HG03159 (cell line): ENCODE results near the gene SYNJ1.
"Not testable (repeated sequence)": the region's sequence is repeated elsewhere in the genome, so short reads cannot be mapped to it uniquely, and the experiment has no call there.

Source experiments
- ATAC-seq: cut with Tn5 transposase; IDR thresholded peaks from one replicate; pipeline ENCODE4 v1.9.1; 2021; ENCODE audit warnings: mild to moderate bottlenecking, moderate library complexity; ENCODE audit not compliant: unreplicated experiment

The SYNJ1 gene

GRCh38 chr21:32626621-32627196, 101.1 kb downstream of the SYNJ1 start:
- ATAC-seq = no peak

DNA sequence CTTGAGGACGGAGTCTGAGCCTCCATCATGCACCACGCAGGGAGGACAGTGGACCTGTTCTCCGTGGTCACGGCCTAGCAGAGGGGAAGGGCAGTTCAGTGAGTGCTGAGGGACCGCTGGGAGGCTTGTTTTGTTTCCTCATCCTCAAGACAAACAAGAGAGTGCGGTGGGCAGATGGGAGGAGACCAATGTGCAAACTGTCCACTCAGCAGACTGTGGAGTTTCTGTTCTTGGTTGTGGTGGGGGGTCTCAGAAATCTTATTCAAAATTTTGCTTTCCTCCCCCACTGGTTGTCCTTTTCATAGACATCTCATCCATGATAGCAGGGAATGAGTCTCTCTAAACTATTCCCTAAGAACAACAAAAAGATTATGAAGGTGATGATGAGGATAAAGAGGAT, 109.6 kb downstream of the SYNJ1 start:
- not testable (repeated sequence) for ATAC-seq

DNA sequence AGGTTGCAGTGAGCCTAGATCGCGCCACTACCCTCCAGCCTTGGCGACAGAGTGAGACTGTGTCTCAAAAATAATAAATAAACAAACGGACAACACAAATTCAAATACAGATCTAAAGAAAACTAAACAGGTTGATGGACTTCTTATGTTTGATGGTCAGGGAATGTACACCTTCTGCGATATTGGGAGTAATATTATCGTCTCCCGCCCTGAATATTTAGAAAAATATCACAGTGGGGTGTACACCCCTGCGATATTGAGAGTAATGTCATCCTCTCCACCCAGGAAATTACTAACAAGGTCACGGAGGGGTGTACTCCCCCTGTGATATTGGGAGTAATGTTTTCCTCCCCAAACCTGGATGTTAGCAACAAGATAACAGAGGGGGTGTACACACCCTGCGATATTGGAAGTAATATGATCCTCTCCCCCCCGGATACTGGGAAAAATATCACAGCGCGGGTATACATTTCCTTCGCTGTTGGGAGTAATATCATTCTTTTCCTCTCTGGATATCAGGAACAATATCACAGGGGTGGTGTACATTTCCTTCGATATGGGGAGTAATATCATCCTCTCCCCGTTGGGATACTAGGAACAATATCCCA, 114.3 kb downstream of the SYNJ1 start:
- no peak for ATAC-seq

GRCh38 chr21:32612999-32613337, 114.8 kb downstream of the SYNJ1 start:
- no peak for ATAC-seq

GRCh38 chr21:32612075-32612998, 115.5 kb downstream of the SYNJ1 start, which contains the start of gene CFAP298:
Gene CFAP298, minus strand, starts transcription at chr21:32612377. Its CDS starts 134 bp downstream, at chr21:32612243.
- ATAC-seq = peak; percentile 92

GRCh38 chr21:32611471-32611997, 116.3 kb downstream of the SYNJ1 start:
- ATAC-seq = peak; percentile 23

DNA sequence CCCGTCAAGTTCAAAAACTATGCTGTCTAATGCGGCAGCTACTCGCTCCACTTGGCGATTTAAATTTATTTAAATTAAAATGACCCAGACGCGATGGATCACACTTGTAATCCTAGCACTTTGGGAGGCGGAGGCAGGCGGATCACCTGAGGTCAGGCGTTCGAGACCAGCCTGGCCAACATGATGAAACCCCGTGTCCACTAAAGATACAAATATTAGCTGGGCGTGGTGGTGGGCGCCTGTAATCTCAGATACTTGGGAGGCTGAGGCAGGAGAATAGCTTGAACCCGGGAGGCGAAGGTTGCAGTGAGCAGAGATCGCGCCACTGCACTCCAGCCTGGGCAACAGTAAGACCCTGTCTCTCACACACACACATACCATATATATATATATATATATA, 116.9 kb downstream of the SYNJ1 start:
- ATAC-seq = not testable (repeated sequence)

DNA sequence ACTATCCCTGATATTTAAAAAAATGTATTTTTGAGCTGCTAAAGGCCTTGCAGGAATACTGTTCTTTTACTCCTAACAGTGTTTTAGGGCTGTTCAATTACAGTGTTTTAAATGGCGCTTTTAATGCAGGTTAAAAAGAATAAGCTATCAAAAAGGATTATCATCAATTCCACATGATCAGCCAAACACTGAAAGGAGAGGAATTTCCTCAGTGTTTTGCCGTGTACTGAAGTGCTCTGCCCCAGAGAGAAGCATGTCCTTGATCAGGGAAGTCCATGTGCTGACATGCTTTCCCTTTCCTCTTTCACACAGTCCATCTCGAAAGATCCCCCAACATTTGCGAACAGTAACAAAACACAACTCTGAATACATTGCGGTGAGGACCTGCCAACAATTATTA, 119.0 kb downstream of the SYNJ1 start:
- no peak for ATAC-seq

- no peak for ATAC-seq
These were observed 122.3 kb downstream of the SYNJ1 start for GRCh38 chr21:32605469-32605868.

DNA sequence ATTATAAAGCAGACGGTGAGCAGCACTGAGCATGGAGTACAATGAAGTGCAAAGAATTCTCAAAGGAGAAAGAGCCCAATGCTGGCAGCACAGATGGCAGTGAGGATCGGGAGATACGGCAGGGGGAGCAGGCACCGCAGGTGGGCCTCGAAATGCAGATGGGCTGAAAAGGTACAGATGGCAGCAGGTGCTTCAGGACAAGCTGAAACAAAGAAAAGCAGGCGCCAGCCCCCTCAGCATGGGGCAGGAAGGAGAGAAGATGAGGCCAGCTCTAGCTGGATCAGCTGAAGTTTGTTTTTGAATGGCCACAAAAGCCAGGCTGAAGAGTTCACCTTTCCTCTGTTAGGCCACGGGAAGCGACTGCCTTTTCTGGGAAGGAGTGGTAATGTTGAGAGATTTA, 123.3 kb downstream of the SYNJ1 start:
- ATAC-seq = no peak

- no peak for ATAC-seq
These were observed 124.7 kb downstream of the SYNJ1 start for GRCh38 chr21:32603131-32603530.

- no peak for ATAC-seq
These were observed 125.7 kb downstream of the SYNJ1 start for GRCh38 chr21:32602099-32602498.

GRCh38 chr21:32599526-32599925, 128.3 kb downstream of the SYNJ1 start:
- ATAC-seq = no peak

GRCh38 chr21:32599091-32599490, 128.7 kb downstream of the SYNJ1 start:
- ATAC-seq = no peak

GRCh38 chr21:32597205-32597604, 130.6 kb downstream of the SYNJ1 start:
- no peak for ATAC-seq

DNA sequence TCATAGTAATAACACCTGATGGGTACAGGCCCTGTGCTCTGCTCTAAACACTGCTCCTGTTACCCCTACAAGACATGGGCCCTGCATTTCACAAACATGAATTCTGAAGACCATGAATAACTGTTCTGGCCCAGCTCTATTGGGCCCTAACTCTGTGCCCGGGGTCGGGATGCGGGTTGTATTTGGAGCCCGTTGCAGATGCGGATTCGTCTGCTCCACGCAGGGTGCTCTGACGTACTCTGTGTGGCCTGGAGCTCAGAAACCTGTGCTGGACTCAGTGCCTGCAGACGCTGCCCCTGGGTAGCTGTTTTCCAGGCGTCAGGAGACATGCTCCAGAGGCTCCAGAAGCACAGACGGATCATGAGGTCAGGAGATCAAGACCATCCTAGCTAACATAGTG, 132.4 kb downstream of the SYNJ1 start:
- no peak for ATAC-seq

DNA sequence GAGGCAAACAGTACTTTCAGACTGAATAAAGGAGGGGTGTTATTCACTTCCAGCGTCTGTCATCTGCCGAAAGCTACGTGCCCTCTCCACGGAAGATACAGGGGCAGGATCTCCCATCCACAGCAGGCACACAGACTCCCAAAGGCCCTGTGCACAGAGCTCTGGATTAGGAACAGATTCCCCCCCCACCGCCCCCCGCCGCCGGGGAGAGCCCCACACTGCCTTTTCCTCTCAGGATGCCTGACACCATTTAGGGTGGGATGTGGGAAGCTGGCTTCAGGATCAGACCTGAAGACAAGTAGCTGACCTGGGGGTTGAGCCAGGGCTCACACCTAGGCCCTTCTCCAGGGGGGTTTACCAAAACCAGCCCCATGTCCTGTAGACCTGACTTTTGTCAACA, 134.1 kb downstream of the SYNJ1 start:
- no peak for ATAC-seq

DNA sequence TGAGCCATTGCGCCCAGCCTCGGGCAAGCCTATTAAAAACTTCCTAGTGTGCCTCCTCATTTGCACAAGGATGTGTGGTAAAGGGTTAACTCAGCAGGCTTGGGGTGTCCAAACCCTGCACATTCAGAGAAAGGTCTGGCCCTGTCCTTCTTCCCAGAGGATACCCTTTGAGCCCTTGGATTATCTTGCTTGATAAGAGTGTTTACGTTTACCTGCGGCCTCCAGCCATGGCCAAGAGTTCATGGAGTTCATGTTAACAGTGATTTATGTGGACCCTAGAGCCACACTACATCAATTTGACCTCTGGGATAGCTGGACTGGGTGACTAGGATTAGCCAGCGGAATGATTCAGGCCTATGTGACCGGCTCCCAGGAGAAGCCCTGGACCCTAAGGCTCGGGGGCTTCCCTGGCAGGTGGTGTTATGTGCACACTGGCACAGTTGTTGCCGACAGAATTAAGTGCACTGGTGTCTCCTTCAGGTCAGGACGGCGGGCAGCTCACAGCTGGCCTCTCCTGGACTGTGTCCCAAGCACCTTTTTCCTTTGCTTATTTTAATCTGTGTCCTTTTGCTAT, 134.8 kb downstream of the SYNJ1 start:
- ATAC-seq = no peak

GRCh38 chr21:32590130-32590529, 137.7 kb downstream of the SYNJ1 start:
- no peak for ATAC-seq

GRCh38 chr21:32587651-32588050, 140.2 kb downstream of the SYNJ1 start:
- no peak for ATAC-seq

- no peak for ATAC-seq
These were observed 140.7 kb downstream of the SYNJ1 start for GRCh38 chr21:32587120-32587519.
